Stimulated activated CD8-positive, alpha-beta memory T cell treated with anti-CD3 and anti-CD28 coated beads, Interleukin-7, amount 100 ng/mL, for 1 hour (primary cell): ENCODE results near the gene IFIT2.
"Not testable (repeated sequence)": the region's sequence is repeated elsewhere in the genome, so short reads cannot be mapped to it uniquely, and the experiment has no call there.

Experiments
- DNase-seq, 2 donors: peaks; one replicate each; pipeline ENCODE4 v3.0.0-alpha.2; 2020; ENCODE audit warnings: low read depth in 2 of 2

The IFIT2 gene

DNA sequence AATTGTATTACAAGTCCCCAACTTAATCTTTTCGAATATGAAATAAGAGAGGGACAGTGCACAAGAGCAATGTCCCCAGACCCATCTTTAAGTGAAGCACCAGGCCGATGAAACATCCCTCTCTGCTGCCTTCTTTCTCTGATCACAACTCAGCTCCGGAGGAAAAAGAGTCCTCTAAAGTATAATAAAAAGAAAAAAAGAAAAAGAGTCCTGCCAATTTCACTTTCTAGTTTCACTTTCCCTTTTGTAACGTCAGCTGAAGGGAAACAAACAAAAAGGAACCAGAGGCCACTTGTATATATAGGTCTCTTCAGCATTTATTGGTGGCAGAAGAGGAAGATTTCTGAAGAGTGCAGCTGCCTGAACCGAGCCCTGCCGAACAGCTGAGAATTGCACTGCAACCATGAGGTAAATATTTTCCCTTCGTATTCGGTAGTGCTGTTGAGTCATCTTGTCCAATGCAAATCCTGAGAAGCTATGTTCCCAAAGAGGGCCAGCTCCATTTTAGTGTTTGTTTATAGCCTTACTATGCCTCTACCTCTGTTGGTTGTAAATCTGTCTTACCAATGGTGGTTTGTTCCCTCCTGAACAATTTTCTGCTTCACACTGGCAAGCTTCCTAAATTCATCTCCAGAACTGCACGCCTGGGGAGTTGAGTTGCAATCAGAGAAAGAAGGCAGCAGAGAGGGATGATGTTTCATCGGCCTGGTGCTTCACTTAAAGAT lies at the start of gene IFIT2:
TSS of gene IFIT2 (plus strand) at position 326 of the 725 bp plus-strand sequence. CDS start at position 404, 78 bp downstream.
- no peak for DNase-seq

DNA sequence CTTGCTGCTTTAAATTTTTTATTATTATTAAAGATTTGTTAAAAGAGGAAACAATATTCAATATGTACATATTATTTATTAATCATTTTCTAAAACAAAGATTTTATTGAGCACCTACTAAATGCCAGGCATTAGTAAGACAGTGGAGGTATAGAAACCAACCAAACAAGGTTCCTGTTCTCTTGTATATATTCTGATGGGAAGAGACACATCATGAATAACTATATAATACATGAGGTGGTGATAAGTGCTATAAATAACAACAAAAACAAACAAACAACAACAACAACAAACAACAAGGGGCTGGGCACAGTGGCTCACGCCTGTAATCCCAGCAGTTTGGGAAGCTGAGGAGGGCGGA lies 49.6 kb upstream of the IFIT2 start:
- DNase-seq, result no peak

DNA sequence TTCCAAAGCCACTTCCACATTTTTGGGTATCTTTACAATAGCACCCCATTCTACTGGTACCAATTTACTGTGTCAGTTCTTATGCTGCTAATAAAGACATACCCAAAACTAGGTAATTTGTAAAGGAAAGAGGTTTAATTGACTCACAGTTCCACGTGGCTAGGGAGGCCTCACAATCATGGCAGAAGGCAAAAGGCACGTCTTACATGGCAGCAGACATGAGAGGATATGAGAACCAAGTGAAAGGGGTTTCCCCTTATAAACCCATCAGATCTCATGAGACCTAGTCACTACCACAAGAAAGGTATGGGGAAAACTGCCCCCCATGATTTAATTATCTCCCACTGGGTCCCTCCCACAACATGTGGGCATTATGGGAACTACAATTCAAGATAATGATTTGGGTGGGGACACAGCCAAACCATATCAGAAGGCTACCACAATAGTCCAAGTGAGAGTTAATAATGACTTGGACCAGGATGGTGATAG lies 46.7 kb upstream of the IFIT2 start:
- DNase-seq, result not testable (repeated sequence)

DNA sequence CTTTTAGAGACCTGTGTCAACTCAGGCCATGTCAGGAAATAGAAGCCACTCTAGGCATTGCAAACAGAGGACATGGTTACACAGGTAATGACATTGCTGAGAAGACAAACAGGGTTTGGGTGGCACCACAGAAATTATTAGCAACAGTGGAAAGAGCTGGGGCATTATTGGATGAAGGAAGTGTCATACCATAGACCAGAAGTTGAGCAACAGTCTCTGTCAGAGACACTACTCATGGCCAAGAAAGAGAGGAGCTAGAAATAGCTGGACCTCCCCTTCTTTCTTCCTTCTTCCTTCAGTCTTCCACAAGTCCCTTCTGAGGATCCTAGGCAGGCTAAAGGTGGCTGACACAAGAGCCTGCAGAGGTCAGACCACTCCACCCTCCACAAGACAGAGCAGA lies 46.1 kb upstream of the IFIT2 start:
- no peak for DNase-seq

- no peak for DNase-seq
Observed at GRCh38 chr10:89256340-89256739, 45.5 kb upstream of the IFIT2 start.

DNA sequence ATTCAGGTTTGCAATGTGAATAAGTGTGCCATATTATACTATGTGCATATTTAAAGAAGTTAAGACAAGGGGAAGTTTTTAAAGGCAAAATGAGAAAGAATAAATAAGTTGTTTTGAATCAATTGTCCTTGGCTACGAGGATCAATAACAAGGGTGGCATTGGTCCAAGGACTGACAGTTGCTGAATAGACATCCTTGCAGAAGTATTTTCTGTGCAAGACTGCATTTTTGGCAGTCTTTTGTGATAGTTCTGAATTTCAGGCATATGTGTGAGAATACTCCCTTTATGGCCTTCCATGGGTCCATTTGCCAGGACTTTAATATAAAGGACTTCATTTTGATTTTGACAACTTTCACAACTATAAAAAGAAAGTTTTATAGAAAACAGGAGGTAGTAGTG lies 44.9 kb upstream of the IFIT2 start:
- DNase-seq, result no peak

- no peak for DNase-seq
Observed at GRCh38 chr10:89257581-89257980, 44.3 kb upstream of the IFIT2 start.

DNA sequence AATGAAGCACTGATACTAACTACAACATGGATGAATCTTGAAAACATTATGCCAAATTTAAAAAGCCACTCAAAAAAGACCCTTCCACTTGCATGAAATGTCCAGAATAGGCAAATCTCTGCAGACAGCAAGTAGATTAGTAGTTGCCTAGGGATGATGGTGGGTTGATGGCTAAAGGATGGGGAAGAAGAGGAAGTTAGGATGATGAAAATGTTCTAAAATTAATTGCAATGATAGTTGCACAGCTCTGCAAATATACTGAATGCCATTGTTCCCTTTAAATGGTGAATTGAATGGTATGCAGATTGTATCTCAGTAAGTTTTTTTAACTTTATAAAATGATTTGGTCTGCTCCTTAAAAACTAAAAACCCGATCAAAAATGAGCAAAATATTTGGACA lies 43.0 kb upstream of the IFIT2 start:
- DNase-seq, result no peak

DNA sequence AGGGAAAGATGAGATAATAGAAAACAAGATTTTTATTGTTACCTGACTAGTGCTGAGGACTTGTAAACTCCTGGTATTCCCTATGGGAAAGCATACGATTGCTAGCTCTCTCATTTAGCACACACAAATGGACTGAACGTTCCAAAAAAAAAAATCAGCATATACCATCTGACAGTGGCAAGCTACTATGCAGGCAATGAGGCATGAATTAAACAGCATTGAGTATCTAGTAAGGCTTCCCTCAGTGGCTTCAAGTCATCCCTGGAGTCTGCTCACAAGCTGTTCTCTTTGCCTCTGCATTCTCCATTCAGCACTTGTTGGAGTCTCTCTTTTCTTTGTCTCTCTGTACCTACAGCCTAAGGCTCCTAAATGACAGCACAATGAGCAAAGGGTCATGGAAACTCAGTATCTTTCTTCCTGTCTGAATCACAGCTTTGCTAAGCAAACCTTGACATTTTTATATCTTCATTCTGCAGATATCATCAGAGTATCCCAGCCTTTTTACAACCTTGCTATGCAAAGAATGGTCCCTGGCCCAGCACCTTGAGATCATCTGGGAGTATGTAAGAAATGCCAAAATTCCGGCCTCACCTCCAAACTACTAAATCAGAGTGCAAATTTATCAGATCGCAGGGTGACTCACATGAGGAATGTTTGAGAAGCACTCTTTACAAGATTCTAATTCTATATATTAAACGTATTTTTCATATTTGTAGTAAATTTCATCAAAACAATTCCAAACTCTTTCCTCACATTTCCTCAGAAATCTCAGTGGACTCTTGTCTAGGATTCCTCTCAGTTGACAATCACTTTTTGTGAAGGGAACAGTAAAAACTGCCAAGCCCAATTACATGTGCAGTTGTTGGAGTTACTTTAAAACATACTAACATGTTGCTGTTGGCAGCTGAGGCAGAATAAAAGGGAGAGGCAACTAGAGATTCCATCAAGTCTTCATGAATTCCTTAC lies 39.5 kb upstream of the IFIT2 start:
- DNase-seq, result no peak

DNA sequence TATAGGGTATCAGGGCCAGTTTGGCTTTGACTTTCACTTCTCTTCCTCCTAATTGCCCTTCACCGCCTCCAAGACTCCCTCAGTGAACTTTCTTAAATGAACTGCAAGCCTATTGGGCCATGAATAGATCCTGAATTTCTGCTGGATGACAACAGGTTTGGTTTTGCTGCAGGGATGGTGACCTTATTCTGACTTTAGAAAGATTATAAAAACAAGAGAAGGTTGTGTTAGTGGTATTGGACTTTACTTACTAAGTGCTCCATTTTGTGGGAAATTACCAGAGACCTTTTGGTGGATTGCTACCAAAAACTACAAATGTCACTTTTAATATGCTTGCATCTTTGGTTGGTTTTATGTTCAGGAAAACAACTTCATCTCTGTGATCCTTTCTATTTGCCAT lies 38.8 kb upstream of the IFIT2 start:
- no peak for DNase-seq

- no peak for DNase-seq
Observed at GRCh38 chr10:89263531-89263930, 38.3 kb upstream of the IFIT2 start.

DNA sequence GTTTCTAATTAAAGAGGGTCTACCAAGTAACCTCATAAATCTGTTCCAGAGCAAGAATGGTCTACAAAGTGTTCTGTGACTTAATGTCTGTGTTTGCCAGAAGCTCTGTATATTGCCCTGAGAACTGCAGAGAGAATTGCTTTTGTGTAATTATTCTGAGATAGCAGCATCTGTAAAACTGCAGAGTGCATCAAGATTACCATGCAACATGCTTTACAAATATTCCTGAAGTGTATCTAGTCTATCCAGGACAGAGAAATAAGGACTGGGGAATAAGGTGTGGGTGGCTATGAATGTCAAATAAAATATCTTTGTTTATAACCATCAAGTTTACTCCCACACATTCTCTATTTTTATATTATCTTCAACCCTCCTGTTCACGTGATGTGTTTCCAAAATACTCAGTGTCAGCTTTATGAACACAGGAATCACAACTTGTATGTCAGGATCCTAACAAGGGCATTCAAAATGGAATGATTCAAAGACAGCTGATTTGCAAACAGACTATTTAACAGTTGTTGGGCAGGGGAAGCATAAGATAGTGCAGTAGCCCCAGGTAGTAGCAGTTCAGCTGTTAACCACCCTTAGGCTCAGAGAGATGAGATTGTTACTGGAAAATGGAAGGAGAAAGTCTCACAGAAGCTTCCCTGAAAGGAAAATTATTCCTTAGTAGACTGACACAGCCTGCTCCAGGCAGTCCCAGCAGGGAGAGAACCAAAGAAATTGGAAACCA lies 35.0 kb upstream of the IFIT2 start:
- DNase-seq, result no peak

- DNase-seq, result no peak
Observed at GRCh38 chr10:89269433-89270152, 32.3 kb upstream of the IFIT2 start.

GRCh38 chr10:89270153-89270483 lies 31.7 kb upstream of the IFIT2 start:
- no peak for DNase-seq

DNA sequence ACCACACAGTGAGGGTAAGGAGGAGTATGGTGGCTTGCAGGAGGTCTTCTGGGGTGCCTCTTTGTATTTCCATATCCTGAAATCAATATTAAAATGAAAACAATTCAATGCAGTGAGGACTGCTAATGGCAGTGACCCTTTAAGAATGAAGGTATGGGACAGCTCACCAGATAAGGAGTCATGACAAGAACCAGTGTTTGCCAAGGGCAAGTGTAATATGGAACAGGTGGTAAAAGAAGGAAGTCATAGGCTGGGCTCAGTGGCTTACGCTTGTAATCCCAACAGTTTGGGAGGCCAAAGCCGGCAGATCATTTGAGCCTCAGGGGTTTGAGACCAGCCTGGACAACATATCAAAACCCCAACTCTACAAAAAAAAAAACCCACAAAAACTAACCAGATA lies 30.3 kb upstream of the IFIT2 start:
- no peak for DNase-seq

DNA sequence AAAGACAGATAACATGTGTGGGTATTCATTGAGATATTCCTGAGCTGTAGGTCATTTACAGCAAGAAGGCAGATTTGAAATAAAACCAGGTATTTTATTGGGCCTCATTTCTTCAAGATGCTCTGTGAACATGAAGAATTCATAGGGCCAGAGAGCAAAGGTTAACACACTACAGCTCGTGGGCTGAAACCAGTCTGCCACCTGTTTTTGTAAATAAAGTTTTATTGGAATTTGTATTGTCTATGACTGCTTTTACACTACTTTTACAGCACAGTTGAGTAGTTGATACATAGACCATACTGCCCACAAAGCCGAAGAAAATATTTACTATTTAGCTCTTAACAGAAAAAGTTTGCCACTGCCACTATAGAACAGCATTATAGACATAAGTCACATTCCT lies 28.2 kb upstream of the IFIT2 start:
- no peak for DNase-seq

DNA sequence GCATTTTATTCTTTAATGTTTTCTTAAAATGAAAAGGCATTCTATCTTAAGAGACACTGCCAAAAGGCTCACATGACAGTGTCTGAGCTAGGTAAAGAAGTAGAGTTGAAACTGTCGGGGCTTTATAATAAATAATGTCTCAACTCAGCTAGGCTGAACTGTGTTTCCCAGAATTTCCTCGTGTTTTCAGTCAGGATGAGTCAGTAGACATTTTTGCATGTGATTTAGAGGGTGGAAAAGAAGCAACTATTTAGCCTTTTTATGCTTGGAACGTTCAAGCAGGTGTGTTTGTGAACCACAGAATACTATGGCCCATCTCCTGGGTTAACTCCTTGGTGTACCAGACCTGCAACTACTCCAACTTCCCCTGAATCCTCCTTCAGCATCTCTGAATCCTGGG lies 26.9 kb upstream of the IFIT2 start:
- DNase-seq, result no peak

GRCh38 chr10:89275383-89275782 lies 26.5 kb upstream of the IFIT2 start:
- no peak for DNase-seq

DNA sequence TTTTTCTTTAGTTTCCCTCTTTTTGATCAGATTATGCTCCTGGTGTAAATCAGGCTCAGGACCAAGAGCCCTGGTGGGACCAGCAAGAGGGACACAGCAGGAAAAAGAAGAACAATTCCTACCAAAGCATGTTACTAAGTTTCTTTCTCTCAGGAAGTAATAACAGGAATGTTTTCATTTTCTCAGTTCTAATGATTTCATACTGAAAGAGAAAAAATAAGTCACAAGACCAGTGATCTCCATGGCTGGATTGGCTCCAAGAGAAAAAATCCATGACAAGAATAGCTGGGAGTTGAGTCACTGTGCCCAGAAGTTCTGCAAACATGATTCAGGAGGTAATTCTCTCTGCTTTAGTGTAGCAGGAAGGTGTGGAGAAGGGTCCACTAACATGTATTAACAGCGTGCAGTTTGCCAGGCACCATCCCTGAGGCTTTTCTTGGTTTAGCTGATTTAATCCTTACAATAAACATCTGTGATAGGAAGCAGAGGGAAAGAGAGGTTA lies 23.8 kb upstream of the IFIT2 start:
- DNase-seq, result no peak

DNA sequence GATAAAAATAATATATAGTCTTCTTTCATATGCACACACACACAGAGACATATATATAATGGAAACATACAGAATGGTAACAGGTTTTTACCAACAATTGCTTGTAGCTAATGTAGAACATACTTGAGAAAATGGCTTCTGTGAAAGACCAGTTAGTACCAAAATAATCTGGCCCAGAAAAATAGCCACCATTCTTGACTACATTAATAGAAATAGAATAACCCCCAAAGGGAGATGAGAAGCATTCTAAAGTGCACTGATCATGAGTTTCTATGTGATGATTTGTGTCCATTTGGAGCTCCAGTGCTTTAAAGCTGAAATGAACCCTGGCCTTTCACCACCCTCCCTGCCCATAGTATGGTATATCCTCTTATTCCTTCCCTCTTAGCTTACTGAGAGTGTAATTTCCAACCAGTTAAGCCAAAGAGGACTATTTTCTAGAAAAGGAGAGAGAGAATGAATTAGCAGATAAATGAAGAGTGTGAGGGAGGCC lies 22.9 kb upstream of the IFIT2 start:
- DNase-seq, result no peak

DNA sequence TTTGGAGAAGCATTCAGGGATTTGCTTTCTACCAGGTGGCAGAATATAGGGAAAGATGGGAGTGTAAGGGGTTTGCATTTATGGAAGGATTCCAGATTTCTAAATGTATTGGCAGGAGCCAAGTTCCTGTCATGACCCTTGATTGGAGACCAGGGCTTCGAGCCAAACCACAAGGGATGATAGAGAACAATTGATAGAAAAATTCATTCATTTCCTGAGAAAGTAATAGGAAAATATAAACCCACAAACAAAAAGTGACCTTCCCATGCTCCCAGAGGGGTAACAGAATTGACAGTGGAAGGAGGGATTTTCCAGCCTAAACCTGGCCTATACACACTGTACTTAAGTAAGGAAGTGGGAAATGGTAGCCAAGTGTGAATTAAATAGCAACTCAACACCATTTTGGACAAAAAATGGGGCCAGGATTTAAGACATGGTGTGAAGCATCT lies 22.4 kb upstream of the IFIT2 start:
- DNase-seq, result no peak
